Esophagus muscularis mucosa (tissue), 3 donors: ENCODE measurements around the gene RUFY3.

Experiments
- POLR2A ChIP-seq: fragments of 450-650 bp; IDR thresholded peaks from one replicate; pipeline ENCODE4 v1.6.1; 2017; ENCODE audit warnings: antibody characterized with exemption, moderate library complexity, mild to moderate bottlenecking, low read depth
- TF ChIP-seq, protein P1 (sequence below), 3 experiments: fragments of 200-600 bp in 2 of 3; fragments of 450-650 bp in 1 of 3; sonication (generic) in 2 of 3; IDR thresholded peaks; one replicate each; pipeline ENCODE4 v1.5.1; 2017 to 2019; ENCODE audit warnings: antibody characterized with exemption in 3 of 3, mild to moderate bottlenecking in 2 of 3, moderate library complexity in 1 of 3

- no peak for TF ChIP-seq POLR2A
- TF ChIP-seq, protein P1, sequence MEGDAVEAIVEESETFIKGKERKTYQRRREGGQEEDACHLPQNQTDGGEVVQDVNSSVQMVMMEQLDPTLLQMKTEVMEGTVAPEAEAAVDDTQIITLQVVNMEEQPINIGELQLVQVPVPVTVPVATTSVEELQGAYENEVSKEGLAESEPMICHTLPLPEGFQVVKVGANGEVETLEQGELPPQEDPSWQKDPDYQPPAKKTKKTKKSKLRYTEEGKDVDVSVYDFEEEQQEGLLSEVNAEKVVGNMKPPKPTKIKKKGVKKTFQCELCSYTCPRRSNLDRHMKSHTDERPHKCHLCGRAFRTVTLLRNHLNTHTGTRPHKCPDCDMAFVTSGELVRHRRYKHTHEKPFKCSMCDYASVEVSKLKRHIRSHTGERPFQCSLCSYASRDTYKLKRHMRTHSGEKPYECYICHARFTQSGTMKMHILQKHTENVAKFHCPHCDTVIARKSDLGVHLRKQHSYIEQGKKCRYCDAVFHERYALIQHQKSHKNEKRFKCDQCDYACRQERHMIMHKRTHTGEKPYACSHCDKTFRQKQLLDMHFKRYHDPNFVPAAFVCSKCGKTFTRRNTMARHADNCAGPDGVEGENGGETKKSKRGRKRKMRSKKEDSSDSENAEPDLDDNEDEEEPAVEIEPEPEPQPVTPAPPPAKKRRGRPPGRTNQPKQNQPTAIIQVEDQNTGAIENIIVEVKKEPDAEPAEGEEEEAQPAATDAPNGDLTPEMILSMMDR (IDR thresholded peaks at IDR 0.05) = no peak
Observed at GRCh38 chr4:70687392-70687791, 34.4 kb upstream of the RUFY3 start.
